ENCODE data around the gene ACOT6. TPM values are rescaled to one million over a fixed set of nuclear protein-coding genes. Genes with fewer than 3 reads are reported as not detected.

ACOT6 gene, protein sequence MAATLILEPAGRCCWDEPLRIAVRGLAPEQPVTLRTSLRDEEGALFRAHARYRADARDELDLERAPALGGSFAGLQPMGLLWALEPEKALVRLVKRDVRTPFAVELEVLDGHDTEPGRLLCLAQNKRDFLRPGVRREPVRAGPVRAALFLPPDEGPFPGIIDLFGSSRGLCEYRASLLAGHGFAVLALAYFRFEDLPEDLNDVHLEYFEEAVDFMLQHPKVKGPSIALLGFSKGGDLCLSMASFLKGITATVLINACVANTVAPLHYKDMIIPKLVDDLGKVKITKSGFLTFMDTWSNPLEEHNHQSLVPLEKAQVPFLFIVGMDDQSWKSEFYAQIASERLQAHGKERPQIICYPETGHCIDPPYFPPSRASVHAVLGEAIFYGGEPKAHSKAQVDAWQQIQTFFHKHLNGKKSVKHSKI
- not detected in 2 replicates for total RNA-seq (2011; cell fraction: chromatin; rRNA removed; ENCODE audit: low replicate concordance)
- 0.17 TPM in 1 of 2 replicates, not detected in the other for total RNA-seq (2011; cell fraction: nucleolus; rRNA removed)
- total RNA-seq (2011; cell fraction: nucleoplasm; rRNA removed), result not detected in 2 replicates
- total RNA-seq (2014; rRNA removed), result not detected in 2 replicates
- not detected in 2 replicates for total RNA-seq (2014; rRNA removed; fragmentation: Illumina TruSeq; extraction: Trizol)
- not detected in 2 replicates for total RNA-seq (2015; rRNA removed; fragmentation: Illumina TruSeq; extraction: Trizol)
- not detected in 2 replicates for total RNA-seq (2021)
- polyA plus RNA-seq (2011; rRNA removed), result not detected in 2 replicates
- polyA plus RNA-seq (2011; cell fraction: cytosol; rRNA removed), result not detected in 2 replicates
- polyA plus RNA-seq (2011; cell fraction: nucleus; rRNA removed), result not detected in 2 replicates
- polyA plus RNA-seq (2012), result not detected in 2 replicates
- not detected in 2 replicates for polyA plus RNA-seq (2014; fragmentation: Illumina TruSeq; extraction: Trizol)
- not detected for polyA plus RNA-seq (2014; fragmentation: Nextera tagmentation; extraction: Ambion mirVana)
- not detected in 2 replicates for polyA plus RNA-seq (2014; rRNA removed)
- polyA minus RNA-seq (2011; rRNA and poly(A)+ RNA removed), result not detected in 2 replicates
- not detected in 2 replicates for polyA minus RNA-seq (2011; cell fraction: cytosol; rRNA and poly(A)+ RNA removed)
- 0.27 and 0.67 TPM in 2 replicates for polyA minus RNA-seq (2011; cell fraction: nucleus; rRNA and poly(A)+ RNA removed)
- percentile 26 among the genes with signal in this experiment for Bru-seq, nascent RNA
- not detected for BruChase-seq, experiment 1, labeled RNA remaining after a 2-hour chase
- not detected for BruChase-seq, experiment 2, labeled RNA remaining after a 6-hour chase
- long read RNA-seq, experiment 1, result 0 reads
- long read RNA-seq, experiment 2, result 0 reads
- long read RNA-seq, experiment 3, result 0 reads

DNA sequence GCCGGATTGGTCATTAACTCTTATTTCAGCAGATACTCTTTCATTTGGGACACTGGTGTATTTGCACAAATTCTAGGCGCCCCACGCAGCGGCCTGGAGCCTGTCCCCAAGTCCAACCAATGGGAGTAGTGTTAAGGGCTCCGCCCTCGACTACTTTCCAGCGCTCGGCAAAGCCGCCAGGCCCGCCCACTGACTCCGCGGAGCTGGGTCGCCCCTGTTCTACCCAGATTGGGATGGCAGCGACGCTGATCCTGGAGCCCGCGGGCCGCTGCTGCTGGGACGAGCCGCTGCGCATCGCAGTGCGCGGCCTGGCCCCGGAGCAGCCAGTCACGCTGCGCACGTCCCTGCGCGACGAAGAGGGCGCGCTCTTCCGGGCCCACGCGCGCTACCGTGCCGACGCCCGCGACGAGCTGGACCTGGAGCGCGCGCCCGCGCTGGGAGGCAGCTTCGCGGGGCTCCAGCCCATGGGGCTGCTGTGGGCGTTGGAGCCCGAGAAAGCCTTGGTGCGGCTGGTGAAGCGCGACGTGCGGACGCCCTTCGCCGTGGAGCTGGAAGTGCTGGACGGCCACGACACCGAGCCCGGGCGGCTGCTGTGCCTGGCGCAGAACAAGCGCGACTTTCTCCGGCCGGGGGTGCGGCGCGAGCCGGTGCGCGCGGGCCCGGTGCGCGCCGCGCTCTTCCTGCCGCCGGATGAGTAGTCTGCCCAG lies at the start of gene ACOT6:
TSS of gene ACOT6 (plus strand) at position 179 of the 707 bp plus-strand sequence. CDS start at position 234, 55 bp downstream.
- Histone ChIP-seq H3K27me3 (ENCODE audit: control insufficient read depth in 2 of 2, insufficient read depth in 2 of 2, low read length in 2 of 2) (no peaks in the 10 kb centered on the region), H4K20me1 (replicated peaks; ENCODE audit: control insufficient read depth, insufficient read depth, low read length) (no peaks in the 10 kb centered on the region), H3K4me1 (replicated peaks in 1 of 2; ENCODE audit: control insufficient read depth in 2 of 2, insufficient read depth in 2 of 2, low read length in 2 of 2) (peaks cover 0 to 10% of the 10 kb centered on the region in 2 experiments; a peak in 2 of 5 replicates), H3K27ac (ENCODE audit: extremely low read depth, low read depth, low read length) (no peak within 1 kb of the TSS), H3K4me2 (ENCODE audit: insufficient read depth, low read length) (peak within 1 kb of the TSS; percentile 55), H3K79me2 (ENCODE audit: control insufficient read depth, insufficient read depth, low read length) (no peaks in the 10 kb centered on the region), H3K9me3 (replicated peaks; ENCODE audit: control insufficient read depth, insufficient read depth, low read depth, low read length) (no peaks in the 10 kb centered on the region), H3K4me3 (peak within 1 kb of the TSS; percentile 43), H3K36me3 (ENCODE audit: control insufficient read depth, insufficient read depth, low read length) (no peaks in the 10 kb centered on the region), H3K9me1 (ENCODE audit: control insufficient read depth, insufficient read depth, low read length) (no peaks in the 10 kb centered on the region), H3K9ac (ENCODE audit: insufficient read depth in 1 of 2, low read depth in 2 of 2, low read length in 2 of 2) (peak within 1 kb of the TSS; percentile 38 to 84), H2AFZ (ENCODE audit: low read depth, low read length) (peak within 1 kb of the TSS; percentile 82)
- FAIRE-seq (no peak), DNase-seq (ENCODE audit: extremely low read depth in 1 of 4, low spot score in 3 of 4) (peak; percentile 47 to 64 (median 52)), ATAC-seq (peak; percentile 96)
- BruUV-seq (replicated peaks), result TSS peak; percentile 58
- ChIA-PET CTCF (ENCODE audit: low intra/inter-chr PET ratio) (no interaction called here), POLR2A (interaction anchor here (0.6 to 1.3 kb wide), 2 partner anchors 14 to 106 kb away, joined by 3 read pairs; no protein-coding TSS in a partner anchor)
- intact Hi-C loops (cut with micrococcal nuclease), result no loop called here
- 39% methylated on average over 49 of the region's 84 CpGs for WGBS (ENCODE audit: insufficient coverage, low coverage, missing lambda C conversion rate)
- in situ Hi-C loops (cut with MboI), result no loop called here
- TF ChIP-seq ZFX (CRISPR knock-in tag; IDR thresholded peaks at IDR 0.05) (peak; percentile 75), PHF8 (IDR thresholded peaks at IDR 0.05; ENCODE audit: borderline replicate concordance, low read length) (peak; percentile 64; the same call in 1 of the 2 replicates), MTA2 (IDR thresholded peaks at IDR 0.05; ENCODE audit: low read depth) (no peak), NUFIP1 (IDR thresholded peaks at IDR 0.05; ENCODE audit: partially characterized antibody) (no peak), SIN3A (IDR thresholded peaks at IDR 0.05; ENCODE audit: borderline replicate concordance in 2 of 2, control insufficient read depth in 1 of 2, low read depth in 2 of 2, low read length in 2 of 2) (no peak), KDM5B (IDR thresholded peaks at IDR 0.05; ENCODE audit: insufficient replicate concordance, low read depth, low read length) (no peak), LARP7 (IDR thresholded peaks at IDR 0.05) (no peak), HDAC1 (IDR thresholded peaks at IDR 0.05) (no peak), POLR2G (IDR thresholded peaks at IDR 0.05; ENCODE audit: low read depth, low read length) (peak; percentile 75), PRMT5 (CRISPR knock-in tag; IDR thresholded peaks at IDR 0.05) (no peak), NRF1 (conservative IDR thresholded peaks at IDR 0.05 in 1 of 2, IDR thresholded peaks at IDR 0.05 in 1 of 2) (peak; percentile 79 to 81), ELF1 (tag; IDR thresholded peaks at IDR 0.05) (no peak), NR2C1 (IDR thresholded peaks at IDR 0.05) (no peak), NR2C1 (tag; IDR thresholded peaks at IDR 0.05) (no peak), BCL6 (CRISPR knock-in tag; IDR thresholded peaks at IDR 0.05) (no peak)
- TF ChIP-seq, protein P1, sequence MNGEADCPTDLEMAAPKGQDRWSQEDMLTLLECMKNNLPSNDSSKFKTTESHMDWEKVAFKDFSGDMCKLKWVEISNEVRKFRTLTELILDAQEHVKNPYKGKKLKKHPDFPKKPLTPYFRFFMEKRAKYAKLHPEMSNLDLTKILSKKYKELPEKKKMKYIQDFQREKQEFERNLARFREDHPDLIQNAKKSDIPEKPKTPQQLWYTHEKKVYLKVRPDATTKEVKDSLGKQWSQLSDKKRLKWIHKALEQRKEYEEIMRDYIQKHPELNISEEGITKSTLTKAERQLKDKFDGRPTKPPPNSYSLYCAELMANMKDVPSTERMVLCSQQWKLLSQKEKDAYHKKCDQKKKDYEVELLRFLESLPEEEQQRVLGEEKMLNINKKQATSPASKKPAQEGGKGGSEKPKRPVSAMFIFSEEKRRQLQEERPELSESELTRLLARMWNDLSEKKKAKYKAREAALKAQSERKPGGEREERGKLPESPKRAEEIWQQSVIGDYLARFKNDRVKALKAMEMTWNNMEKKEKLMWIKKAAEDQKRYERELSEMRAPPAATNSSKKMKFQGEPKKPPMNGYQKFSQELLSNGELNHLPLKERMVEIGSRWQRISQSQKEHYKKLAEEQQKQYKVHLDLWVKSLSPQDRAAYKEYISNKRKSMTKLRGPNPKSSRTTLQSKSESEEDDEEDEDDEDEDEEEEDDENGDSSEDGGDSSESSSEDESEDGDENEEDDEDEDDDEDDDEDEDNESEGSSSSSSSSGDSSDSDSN (IDR thresholded peaks at IDR 0.05; ENCODE audit: borderline replicate concordance in 1 of 2, low read depth in 2 of 2, low read length in 2 of 2), result peak in 1 of 2 experiments; percentile 66; a peak in 1 of 4 replicates
